Transverse colon (tissue), 4 donors: ENCODE measurements around the gene FBXO21. TPM values are rescaled to one million over a fixed set of nuclear protein-coding genes. Genes with fewer than 3 reads are reported as not detected.

ENCODE experiments used
- DNase-seq: peaks from one replicate; pipeline ENCODE4 v3.0.0-alpha.2; 2019
- H3K27ac ChIP-seq, 4 donors: fragments of 200-600 bp; sonication (generic); 2 replicates each; pipeline ENCODE4 v1.5.1; 2016 to 2018; ENCODE audit warnings: inconsistent platforms in 4 of 4
- H3K27me3 ChIP-seq: fragments of 200-600 bp; sonication (generic); 2 replicates; pipeline ENCODE4 v1.5.1; 2017; ENCODE audit warnings: inconsistent platforms
- H3K36me3 ChIP-seq, 4 donors: fragments of 200-600 bp; sonication (generic); 2 replicates each; pipeline ENCODE4 v1.5.1; 2017 to 2019; ENCODE audit warnings: inconsistent platforms in 4 of 4
- H3K4me1 ChIP-seq, 4 donors: fragments of 200-600 bp; sonication (generic); 2 replicates each; pipeline ENCODE4 v1.5.1; 2017 to 2020; ENCODE audit warnings: inconsistent platforms in 4 of 4
- H3K4me3 ChIP-seq, 4 donors: fragments of 200-600 bp; sonication (generic); 1 replicate in 1 of 4; 2 replicates in 3 of 4; pipeline versions ENCODE4 v1.5.1 to v1.6.1; 2017 to 2019; ENCODE audit warnings: inconsistent platforms in 4 of 4
- H3K9me3 ChIP-seq, 2 donors: fragments of 200-600 bp; sonication (generic); 2 replicates each; pipeline ENCODE4 v1.5.1; 2017 to 2019; ENCODE audit warnings: inconsistent platforms in 2 of 2
- CTCF ChIP-seq, 5 experiments: fragments of 200-600 bp in 3 of 5; fragments of 450-650 bp in 2 of 5; sonication (generic) in 3 of 5; IDR thresholded peaks; 1 replicate in 2 of 5; 2 replicates in 3 of 5; pipeline ENCODE4 v1.5.1; 2016 to 2017; ENCODE audit warnings: antibody characterized with exemption in 5 of 5, inconsistent platforms in 3 of 5, mild to moderate bottlenecking in 2 of 5, moderate library complexity in 1 of 5
- EP300 ChIP-seq: sonication (generic); formaldehyde crosslinking; IDR thresholded peaks from one replicate; pipeline ENCODE4 v1.6.1; 2017; ENCODE audit warnings: antibody characterized with exemption, low read depth
- POLR2A ChIP-seq: fragments of 450-650 bp; IDR thresholded peaks from one replicate; pipeline ENCODE4 v1.6.1; 2016; ENCODE audit warnings: antibody characterized with exemption, mild to moderate bottlenecking, moderate library complexity
- POLR2AphosphoS5 ChIP-seq, 3 donors: sonication (generic); formaldehyde crosslinking; IDR thresholded peaks; one replicate each; pipeline ENCODE4 v1.6.1; 2016; ENCODE audit warnings: antibody characterized with exemption in 3 of 3
- WGBS, 2 donors: methylation state at CpG; one replicate each; pipeline ENCODE4 v1.1.5; 2018; ENCODE audit warnings: low coverage in 1 of 2; 5-methylcytosine and 5-hydroxymethylcytosine counted together
- in situ Hi-C, 4 donors: fragments of 200-750 bp; cut with MboI; loops; one replicate each; pipeline versions ENCODE4 v1.15.0 to v1.15.1; 2017; ENCODE audit warnings: low sequenced_read_pairs in 3 of 4, low pct_ligation_motif_present in 1 of 4, low pct_unique_long_range_greater_than_20kb in 1 of 4
- intact Hi-C: fragments of 100-400 bp; cut with DNase I; formaldehyde crosslinking; loops from one replicate; pipeline ENCODE4 v1.15.1; 2023; ENCODE audit warnings: low total_unique reads
- total RNA-seq, 4 donors: library from RNA; depleted of rRNA; stranded (reverse); fragments of >200 nt; gene quantifications; one replicate each; pipeline ENCODE4 v1.1.0, GENCODE V29; 2016

The FBXO21 gene
- total RNA-seq, 4 donors from 2014 or later: 31.6 to 56.9 (median 36.8) TPM

GRCh38 chr12:117213295-117213808, 23.1 kb upstream of the FBXO21 start:
- Histone ChIP-seq H3K4me1 (no peaks in the 10 kb centered on the region), H3K27me3 (peaks cover 3% of the 10 kb centered on the region), H3K9me3 (no peaks in the 10 kb centered on the region), H3K36me3 (no peaks in the 10 kb centered on the region), H3K27ac (no peak overlapping the region), H3K4me3 (no peak overlapping the region)
- in situ Hi-C loops (loop anchor here in 2 of 4 donors (10.0 to 25.0 kb wide), 2 partner anchors 621 to 624 kb away; no protein-coding TSS in a partner anchor), intact Hi-C loops (no loop called here)
- DNase-seq: no peak
- no peak for TF ChIP-seq POLR2A
- no peak for TF ChIP-seq CTCF (IDR thresholded peaks at IDR 0.05)
- no peak for TF ChIP-seq POLR2AphosphoS5 (IDR thresholded peaks at IDR 0.05)
- no peak for TF ChIP-seq EP300
- WGBS, 2 donors: 11 to 38% methylated on average over 2 of the region's 2 CpGs

- no peaks in the 10 kb centered on the region for H3K4me1 ChIP-seq
- WGBS, 2 donors: 0 to 19% methylated on average over 1 to 7 of the region's 7 CpGs
- H3K36me3 ChIP-seq: no peaks in the 10 kb centered on the region
- peak; percentile 69 for DNase-seq
- peaks cover 3% of the 10 kb centered on the region for H3K27me3 ChIP-seq
- no peak overlapping the region for H3K4me3 ChIP-seq
- H3K9me3 ChIP-seq: no peaks in the 10 kb centered on the region
- in situ Hi-C loops (loop anchor here in 2 of 4 donors (10.0 to 25.0 kb wide), 2 partner anchors 622 to 625 kb away; no protein-coding TSS in a partner anchor), intact Hi-C loops (no loop called here)
- H3K27ac ChIP-seq: no peak overlapping the region
- TF ChIP-seq CTCF (IDR thresholded peaks at IDR 0.05) (peak; percentile 71 to 90 (median 80)), POLR2A (no peak)
Measured at GRCh38 chr12:117212563-117213190, 22.4 kb upstream of the FBXO21 start.

- no peak for DNase-seq
- 87% methylated on average over 6 of the region's 6 CpGs; no CpG with 5 or more reads in 1 of the 2 donors for WGBS, 2 donors
- TF ChIP-seq POLR2A (no peak), POLR2AphosphoS5 (IDR thresholded peaks at IDR 0.05) (no peak), CTCF (IDR thresholded peaks at IDR 0.05) (no peak), EP300 (no peak)
- in situ Hi-C loops (loop anchor here in 2 of 4 donors (10.0 to 25.0 kb wide), 2 partner anchors 624 to 627 kb away; no protein-coding TSS in a partner anchor), intact Hi-C loops (no loop called here)
- H3K36me3 ChIP-seq: no peaks in the 10 kb centered on the region
- no peaks in the 10 kb centered on the region for H3K9me3 ChIP-seq
- H3K27ac ChIP-seq: no peak overlapping the region
- H3K4me1 ChIP-seq: no peaks in the 10 kb centered on the region
- peaks cover 9% of the 10 kb centered on the region for H3K27me3 ChIP-seq
- no peak overlapping the region for H3K4me3 ChIP-seq
Measured at GRCh38 chr12:117210266-117210918, 20.1 kb upstream of the FBXO21 start.

- intact Hi-C loops (no loop called here), in situ Hi-C loops (loop anchor here in 2 of 4 donors (10.0 to 25.0 kb wide), 2 partner anchors 625 to 628 kb away; no protein-coding TSS in a partner anchor)
- DNase-seq: no peak
- Histone ChIP-seq H3K4me1 (no peaks in the 10 kb centered on the region), H3K4me3 (no peak overlapping the region), H3K27ac (no peak overlapping the region), H3K36me3 (no peaks in the 10 kb centered on the region), H3K9me3 (no peaks in the 10 kb centered on the region), H3K27me3 (peaks cover 9% of the 10 kb centered on the region)
- 74% methylated on average over 3 of the region's 3 CpGs; no CpG with 5 or more reads in 1 of the 2 donors for WGBS, 2 donors
- TF ChIP-seq CTCF (IDR thresholded peaks at IDR 0.05) (no peak), POLR2A (no peak), EP300 (no peak), POLR2AphosphoS5 (IDR thresholded peaks at IDR 0.05) (no peak)
Measured at GRCh38 chr12:117209626-117210025, 19.4 kb upstream of the FBXO21 start.
